Fibroblast of villous mesenchyme (primary cell): ENCODE results near the gene LOXL3. TPM values are rescaled to one million over a fixed set of nuclear protein-coding genes. Genes with fewer than 3 reads are reported as not detected.
A peak's percentile ranks its signal among the peaks of the same experiment; 100 is the strongest.

Experiments used
- DNase-seq: peaks from one replicate; pipeline ENCODE4 v3.0.0-alpha.2; 2010; ENCODE audit warnings: low read depth
- H3K4me3 ChIP-seq: 2 replicates; pipeline ENCODE4 v1.5.1; 2011; ENCODE audit warnings: low read depth, mild to moderate bottlenecking, low read length
- total RNA-seq: library from RNA; depleted of rRNA; stranded (reverse); fragments of >200 nt; gene quantifications from 2 replicates; pipeline ENCODE4 v1.2.3, GENCODE V29; 2012
- TF ChIP-seq, protein P1 (sequence below): IDR thresholded peaks from 2 replicates; pipeline ENCODE4 v1.5.1; 2012; ENCODE audit warnings: low read depth, mild to moderate bottlenecking, low read length; ENCODE audit not compliant: insufficient read depth

LOXL3 gene
- total RNA-seq, 1 donor = 9.9 TPM

DNA sequence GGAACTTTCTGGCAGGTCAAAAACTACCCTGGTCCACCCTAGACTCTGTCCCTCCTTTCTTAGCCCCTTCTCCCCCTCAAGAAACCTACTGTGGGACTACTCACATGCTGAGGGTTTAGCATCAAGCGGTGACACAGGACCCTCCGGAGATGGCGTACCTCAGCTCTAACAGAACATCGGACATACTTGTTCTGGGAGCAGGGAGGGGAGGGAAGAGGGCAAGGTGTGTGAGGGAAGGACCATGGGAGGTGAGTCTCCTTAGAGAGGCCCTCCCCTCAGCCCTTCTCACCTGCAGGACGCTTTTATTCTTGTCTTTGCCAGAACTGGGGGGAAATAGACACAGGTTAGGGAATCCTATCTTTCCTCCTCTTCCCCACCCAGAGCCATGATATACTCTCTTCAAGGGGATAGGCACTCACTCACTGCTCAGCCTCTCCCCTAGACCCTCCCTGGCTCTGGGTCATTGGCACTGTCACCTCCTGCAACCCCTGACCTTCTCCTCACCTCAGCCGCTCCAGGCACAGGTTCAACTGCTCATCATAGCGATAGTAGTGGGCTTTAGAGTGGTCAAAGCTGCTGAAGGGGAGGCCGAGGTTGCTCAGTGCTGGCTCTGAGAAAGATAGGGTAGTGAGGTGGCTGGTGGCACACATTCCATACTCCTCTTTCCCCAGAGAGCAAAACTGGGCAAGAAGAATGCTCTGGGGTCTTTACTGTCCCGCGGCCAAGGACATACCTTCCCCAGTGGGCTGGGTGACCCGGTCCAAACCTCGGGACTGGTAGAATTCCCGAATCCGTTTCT is 48.1 kb downstream of the LOXL3 start:
- TF ChIP-seq, protein P1, sequence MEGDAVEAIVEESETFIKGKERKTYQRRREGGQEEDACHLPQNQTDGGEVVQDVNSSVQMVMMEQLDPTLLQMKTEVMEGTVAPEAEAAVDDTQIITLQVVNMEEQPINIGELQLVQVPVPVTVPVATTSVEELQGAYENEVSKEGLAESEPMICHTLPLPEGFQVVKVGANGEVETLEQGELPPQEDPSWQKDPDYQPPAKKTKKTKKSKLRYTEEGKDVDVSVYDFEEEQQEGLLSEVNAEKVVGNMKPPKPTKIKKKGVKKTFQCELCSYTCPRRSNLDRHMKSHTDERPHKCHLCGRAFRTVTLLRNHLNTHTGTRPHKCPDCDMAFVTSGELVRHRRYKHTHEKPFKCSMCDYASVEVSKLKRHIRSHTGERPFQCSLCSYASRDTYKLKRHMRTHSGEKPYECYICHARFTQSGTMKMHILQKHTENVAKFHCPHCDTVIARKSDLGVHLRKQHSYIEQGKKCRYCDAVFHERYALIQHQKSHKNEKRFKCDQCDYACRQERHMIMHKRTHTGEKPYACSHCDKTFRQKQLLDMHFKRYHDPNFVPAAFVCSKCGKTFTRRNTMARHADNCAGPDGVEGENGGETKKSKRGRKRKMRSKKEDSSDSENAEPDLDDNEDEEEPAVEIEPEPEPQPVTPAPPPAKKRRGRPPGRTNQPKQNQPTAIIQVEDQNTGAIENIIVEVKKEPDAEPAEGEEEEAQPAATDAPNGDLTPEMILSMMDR = no peak
- DNase-seq = no peak
- H3K4me3 ChIP-seq = peak overlapping the region; percentile 40

DNA sequence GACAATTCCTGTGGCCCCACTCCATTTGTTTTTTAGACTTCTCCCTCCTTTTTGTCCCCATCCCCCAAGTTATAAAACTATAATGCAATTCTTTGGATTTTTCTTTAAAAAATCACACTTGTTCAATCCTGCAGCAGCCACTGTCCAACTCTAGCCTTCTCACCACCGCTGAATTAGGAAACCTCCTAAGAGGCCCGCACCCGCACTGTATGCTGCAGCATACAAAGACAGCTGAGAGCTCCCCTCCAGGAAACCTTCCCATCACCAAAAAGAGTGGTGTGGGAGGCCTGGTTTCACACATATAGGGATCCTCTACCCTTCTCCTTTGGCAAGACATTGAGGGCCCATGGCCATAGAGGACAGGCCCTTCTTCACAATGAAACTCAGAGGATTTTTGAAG is 49.2 kb downstream of the LOXL3 start:
- TF ChIP-seq, protein P1 = no peak
- peak overlapping the region; percentile 71 for H3K4me3 ChIP-seq
- no peak for DNase-seq

DNA sequence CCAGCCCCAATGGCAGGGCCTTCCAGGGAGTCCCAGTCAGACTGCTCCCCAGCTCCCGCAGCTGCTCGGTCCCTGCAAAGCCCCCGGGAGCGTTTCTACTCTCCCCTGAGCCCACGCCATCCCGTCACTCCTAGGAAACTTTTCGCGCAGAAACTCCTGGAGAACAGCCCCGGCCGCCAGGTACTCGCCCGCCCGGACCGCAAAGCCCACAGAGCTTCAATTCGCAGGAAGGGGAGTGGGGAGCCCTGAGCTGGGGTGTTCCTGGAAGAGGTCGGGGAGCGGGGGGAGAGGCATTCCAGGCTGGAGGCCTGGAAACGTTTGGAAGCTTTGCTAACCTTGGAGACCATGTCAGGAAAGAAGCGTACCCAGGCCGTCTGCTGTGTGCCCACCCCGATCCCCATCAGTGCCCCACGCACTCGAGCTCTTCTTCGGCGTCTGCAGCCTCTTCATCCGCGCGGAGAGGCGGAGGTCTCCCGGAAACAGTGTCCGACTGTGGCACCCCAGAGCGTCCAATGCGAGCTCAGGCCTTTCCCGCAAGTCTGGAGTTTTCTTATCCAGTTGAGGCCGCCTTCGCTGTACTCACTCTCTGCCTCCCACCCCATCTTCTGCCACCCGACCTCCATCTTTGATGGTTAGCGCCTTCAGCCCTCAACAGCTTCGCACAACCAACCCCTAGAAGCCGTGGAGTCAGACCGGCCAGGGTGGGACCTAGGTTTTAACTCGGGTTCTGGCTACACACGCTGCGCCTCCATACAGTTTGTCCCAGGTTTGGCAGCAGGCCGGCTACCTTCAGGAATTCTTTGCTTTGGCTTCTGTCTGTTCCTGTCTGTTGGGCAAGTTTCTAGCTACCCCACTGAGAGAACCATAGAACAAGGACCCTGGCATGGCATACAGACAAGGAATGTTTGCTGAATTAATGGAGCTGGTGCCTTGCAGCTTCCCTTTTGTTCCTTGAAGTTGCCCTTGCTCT is 50.0 kb downstream of the LOXL3 start:
- DNase-seq = no peak
- TF ChIP-seq, protein P1 = no peak
- peak overlapping the region; percentile 71 for H3K4me3 ChIP-seq

DNA sequence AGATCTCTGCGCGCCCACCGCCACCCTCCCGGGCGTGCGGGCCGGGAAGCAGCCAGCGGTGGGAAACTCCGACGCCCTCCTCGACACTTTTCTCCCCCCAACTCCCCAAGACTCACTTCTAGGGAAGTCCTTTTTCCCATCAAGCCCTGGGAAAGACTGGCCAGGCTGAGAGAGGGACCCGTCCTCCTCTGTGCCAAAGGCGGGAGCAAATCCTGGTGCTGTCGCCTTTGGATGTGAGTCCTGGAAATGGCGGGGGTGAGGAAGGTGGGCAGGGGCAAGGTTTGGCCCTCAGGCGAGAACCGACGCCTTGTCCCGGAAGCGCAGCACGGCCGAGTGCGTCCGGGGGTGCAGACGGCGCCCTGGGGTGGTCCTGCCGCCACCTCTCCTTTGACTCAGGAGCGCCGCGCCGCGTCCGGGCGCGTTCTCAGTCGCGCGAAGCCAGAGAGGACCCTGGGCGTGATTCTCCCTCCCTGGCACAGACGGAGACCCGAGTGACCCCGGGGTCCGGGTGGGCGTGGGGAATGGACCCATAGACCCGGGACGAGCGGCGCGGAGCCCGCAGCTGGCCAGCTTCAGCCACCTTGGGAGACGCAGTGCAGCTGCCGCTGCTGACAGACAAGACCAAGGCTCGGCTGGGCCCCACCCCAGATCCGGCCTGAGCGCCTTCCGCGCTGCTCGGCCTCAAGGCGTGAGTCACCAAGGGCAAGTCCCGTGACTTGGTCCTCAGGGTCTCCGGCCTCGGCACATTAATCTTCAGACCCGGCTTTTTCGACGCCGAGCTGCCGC is 50.8 kb downstream of the LOXL3 start:
- TF ChIP-seq, protein P1 = peak; percentile 23
- DNase-seq = peak; percentile 92

DNA sequence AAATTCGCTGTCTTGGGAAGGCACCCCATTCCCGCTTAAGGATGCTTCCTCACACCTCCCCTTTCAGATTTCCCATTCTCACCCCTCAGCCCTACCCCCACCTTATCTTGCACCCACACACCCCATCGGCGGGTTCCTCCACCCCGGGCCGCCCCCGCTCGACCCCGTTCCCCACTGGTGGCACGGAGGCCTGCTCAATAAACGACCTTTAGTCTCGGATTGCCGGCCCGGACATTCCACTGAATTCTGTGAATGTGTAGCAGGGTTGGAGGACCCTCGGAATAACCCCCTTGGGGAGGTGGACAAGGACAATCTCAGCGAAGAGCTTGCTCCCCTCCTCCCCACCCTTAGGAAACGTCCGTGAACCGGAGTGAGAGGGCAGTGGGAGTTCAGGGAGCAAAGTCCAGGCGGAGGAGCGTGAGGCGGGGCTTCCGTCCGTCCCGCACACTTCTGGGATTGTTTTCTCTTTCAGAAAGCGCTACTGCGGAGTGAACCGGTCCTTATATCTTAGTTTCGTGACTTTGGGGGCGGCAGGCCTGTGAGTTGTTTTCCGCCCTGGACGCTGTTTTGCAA is 51.5 kb downstream of the LOXL3 start:
- H3K4me3 ChIP-seq = peak overlapping the region; percentile 71
- no peak for DNase-seq
- TF ChIP-seq, protein P1 = no peak

More for the DNA sequence above, 50.8 kb downstream of the LOXL3 start:
- peak overlapping the region; percentile 71 for H3K4me3 ChIP-seq

DNA sequence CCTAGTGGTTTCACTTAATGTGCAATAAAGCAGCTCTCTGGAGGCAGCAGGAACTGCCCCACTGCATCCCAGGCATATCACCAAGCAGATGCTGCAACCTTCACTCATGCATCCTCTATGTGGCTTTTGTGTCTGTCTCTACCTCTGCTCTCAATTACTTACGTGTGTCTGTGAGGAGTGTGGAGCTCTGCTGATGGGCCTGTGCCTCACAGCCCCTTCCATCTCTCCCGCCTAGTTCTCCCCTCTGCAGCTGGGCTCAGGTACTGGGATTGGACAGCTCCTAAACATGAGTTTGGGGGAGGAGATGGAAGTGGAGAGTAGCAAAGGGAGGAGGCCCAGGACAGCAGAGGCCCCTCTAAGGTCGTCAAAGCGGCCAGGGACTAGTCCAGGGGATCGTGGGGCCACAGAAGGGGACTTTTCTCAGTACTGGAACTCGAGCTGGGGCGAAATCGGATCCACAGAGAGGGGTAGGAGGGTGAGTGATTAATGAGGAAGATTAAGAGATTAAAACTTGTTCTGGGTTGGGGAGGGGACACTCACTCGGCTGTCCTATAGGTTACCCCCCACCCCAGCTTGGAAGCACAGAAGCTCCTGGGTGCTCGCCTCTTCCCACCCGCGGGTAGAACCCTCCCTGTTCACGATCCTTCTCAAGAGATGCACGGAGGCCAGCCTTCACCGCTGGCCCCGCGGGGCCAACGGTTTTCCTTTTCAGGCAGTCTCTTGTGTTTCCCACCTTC is 52.2 kb downstream of the LOXL3 start:
- H3K4me3 ChIP-seq = peak overlapping the region; percentile 71
- TF ChIP-seq, protein P1 = no peak

More for the DNA sequence above, 52.2 kb downstream of the LOXL3 start:
- DNase-seq = no peak
